Measurements from ENCODE around the gene KMT2E.
A peak's percentile ranks its signal among the peaks of the same experiment; 100 is the strongest.

The KMT2E gene

GRCh38 chr7:105157278-105157677 is 143.3 kb downstream of the KMT2E start:
- no peak for ATAC-seq
- Mint-ChIP-seq H3K27ac (peak overlapping the region; percentile 10), H3K36me3 (peaks cover 21% of the 10 kb centered on the region), H3K4me1 (peaks cover 6% of the 10 kb centered on the region), H3K27me3 (no peaks in the 10 kb centered on the region), H3K4me3 (no peak overlapping the region), H3K9me3 (no peaks in the 10 kb centered on the region)

- Mint-ChIP-seq H3K27ac (no peak overlapping the region), H3K27me3 (no peaks in the 10 kb centered on the region), H3K36me3 (peaks cover 43% of the 10 kb centered on the region), H3K4me3 (no peak overlapping the region), H3K9me3 (no peaks in the 10 kb centered on the region), H3K4me1 (peaks cover 6% of the 10 kb centered on the region)
- no peak for ATAC-seq
Observed at GRCh38 chr7:105161366-105161765, 147.4 kb downstream of the KMT2E start.
